DMS79 (cell line): ENCODE results near the gene BOD1L1.

Experiments
- DNase-seq: peaks from one replicate; lab custom pipeline; 2025; lab: John Stamatoyannopoulos, UW

The BOD1L1 gene

DNA sequence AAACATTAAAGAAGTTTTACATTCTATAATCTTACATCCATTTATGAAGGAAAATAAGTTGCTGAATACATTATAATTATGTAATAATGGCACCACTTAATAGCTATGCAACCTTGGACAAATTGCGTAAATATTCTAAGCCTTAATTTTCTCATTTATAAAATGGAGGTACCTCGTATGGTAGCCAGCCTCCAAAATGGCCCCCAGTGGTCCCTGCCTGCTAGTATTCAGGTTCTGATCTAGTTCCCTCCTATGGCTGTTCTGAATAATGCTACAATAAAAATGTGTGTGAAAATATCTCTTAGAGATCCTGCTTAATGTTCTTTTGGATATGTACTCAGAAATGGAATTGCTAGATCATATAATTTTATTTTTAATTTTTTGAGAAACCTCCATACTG, 72.2 kb downstream of the BOD1L1 start:
- no peak for DNase-seq

DNA sequence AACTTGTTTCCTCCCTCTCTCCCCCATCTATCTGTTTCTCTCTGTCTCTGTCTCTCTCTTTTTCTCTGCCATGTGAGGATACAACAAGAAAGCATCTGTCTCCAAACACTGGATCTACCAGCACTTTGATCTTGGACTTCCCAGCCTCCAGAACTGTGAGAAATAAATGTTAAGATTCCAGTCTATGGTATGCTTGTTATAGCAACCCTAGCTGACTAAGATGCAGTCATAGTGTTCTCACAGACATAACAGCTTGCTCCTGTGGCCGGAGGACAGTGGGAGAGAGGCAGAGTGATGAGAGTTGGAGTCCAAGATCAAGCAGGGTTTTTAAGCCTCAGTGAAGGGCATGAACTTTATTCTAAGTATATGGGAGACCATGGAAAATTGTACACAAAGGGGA, 74.4 kb downstream of the BOD1L1 start:
- DNase-seq, result no peak

DNA sequence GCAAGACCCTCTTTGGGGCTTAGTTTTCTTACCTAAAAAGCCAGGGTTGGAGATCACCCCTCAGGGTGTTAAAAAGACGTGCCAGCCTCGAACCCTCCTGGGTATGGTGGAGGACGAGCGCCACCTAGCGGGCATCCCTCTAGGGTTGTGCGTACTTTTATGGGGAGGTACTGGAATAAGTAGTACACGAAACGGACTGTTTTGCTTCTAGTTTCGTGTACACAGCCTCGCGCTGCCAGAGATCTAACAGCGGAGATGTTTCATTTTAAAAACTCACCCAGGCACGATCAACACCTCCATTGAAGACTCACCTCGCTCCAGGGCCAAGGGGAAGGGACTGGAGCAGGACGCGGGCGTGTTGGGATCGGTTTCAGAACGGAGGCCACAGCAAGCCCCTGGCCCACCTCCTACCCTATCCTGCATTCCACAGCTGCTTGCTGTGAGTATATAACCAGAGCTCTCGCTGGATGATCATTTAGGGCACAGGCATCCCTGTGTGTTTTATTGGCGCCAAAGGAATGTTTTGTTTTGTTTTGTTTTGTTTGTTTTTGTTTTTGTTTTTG, 78.5 kb downstream of the BOD1L1 start:
- peak; percentile 37 for DNase-seq

DNA sequence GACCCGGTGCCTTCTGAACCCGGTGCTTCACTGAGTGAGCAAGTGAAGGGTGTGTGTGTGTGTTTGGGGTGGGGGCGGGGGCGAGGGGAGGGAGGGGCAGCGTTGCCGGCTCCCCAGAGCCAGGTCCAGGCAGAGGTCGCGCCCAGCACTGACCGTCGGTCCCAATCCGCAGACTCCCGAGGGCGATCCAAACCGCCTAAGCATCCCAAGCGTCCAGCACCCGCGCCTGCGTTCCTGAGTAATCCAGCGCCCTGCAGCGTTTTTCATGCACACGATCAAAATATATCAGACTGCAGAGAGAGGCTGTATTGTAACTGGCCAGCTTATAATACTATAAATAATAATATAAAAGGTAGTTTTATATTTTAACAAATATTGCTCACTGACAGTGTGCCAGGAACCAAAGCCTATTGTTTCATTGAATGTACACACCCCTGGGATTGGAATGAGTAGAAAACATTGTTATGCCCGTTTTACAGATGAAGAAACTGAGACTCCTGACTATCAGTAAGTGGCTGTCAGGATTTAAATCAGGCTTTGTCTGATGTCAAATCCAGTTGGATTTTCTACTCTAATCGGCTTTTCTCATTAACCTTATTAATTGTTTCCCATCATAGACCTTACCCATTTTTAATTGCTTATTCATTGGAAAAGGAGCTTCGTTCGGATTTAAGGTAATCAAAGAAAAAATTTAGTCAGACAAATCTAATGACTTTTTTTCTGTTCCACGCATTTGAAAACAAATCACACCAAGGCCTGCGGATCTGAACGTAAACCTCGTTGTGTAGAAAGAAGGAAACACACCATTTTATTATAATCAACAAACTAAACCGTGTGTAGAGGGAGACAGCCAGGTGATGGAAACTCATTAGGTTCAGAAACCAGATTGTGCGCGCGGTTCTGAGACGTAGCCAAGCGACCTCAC, 79.2 kb downstream of the BOD1L1 start:
- DNase-seq, result no peak

DNA sequence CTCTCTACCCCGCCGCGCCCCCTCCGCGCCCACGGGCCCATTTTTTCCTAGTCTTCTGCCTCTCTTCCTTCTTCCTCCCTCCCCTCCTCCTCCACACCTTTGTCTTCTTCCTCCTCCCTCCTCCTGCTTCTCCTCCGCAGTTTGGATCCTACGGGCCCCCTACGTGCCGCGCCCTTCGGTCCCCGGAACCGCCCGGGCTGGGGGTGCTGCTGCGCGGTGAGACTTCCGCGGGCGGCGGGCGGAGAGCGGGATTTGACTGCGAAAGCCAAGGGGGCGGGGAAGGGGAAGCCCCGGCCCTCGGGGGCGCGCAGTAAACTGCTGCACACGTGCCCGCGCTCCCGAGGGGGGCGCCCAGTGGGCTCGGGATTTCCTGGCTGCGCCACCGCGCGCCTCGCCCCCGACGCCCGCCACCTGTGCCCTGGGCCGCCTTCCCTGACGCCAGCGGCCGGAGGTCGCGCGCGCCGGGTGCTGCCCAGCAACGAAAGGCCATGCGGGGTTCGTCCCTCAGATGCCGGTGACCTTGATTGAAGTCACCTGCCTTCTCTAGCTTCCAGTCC, 80.0 kb downstream of the BOD1L1 start:
- DNase-seq, result no peak

DNA sequence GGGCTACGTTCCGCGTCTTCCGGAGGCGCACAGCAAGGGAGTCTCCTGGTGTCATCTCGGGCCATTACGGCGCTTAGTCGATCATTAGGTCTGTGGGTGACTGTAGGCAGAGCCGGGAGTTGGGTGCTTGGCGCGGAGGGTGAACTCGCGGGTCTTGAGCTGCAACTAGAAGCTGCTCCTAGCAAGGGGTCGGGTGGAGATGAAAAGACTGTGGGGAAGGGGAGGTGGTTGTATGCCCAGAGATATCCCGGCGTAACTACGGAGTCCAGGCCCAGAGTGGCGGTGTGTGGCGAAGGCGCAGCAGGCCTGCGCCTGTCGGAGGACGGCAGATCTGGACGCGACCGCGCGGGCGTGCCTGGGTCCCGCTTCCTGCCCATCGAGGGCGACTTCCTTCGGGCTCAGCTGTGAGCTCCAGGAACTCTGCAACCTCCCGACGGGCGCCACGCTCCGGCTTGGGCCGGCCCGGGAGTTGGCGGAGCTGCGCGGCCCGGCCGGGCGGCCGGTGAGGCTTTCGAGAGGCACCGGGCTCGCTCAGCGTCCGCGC, 80.5 kb downstream of the BOD1L1 start:
- DNase-seq, result no peak

DNA sequence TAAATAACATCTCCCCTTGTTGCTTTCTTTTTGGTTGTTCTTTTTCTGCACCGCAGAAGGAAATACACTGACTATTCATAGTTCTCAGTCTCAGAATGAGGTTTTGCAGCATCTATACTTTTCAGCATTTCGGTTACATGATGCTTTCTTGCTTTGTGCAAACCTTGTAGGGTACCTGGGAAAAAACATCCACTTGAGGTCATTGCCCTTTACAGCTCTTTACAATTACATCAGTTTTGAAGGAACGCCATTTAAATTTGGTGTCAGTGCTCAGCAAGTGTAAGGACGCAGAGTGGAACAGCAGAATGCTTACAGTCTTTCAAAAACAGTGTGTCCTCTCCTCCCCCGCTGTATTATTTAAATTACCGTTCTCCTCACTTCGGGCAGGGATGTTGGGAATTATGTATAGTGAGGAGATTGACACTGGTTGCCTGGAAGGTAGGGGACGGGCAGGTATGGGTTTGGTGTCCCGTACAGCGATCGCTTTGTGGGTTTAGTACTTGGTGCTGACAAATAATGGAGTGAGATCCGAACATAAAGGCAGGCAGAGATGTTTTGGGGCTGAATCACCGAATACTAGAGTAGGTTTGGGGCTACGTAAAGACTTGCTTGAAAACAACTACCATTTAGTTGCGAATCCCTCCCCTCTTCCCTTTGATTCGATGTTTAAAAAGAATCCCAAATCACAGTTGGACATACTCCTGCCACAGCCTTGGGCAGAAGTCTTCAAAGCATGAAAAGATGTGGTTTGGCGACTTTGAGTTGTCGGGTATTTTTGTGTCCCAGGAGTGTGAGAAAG, 81.2 kb downstream of the BOD1L1 start:
- no peak for DNase-seq

DNA sequence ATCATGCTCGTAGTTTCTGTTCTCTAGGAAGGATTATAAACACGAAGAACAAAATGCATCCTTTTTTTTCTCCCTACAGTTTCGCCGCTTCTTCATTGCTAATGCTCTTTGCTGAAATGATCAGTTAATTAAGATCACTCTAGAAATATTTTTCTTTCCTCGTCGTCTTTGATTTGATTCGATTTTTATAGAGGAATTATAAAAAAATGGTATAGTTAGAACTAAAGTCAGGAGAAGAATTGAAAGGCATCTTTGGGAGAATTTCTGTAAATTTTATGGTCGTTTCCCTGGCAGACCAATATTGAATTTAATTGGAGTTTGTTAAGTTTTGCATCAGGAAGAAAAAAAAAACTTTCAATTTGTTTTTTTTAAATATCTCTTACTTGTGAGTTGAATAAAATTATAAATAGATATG, 82.1 kb downstream of the BOD1L1 start:
- no peak for DNase-seq

DNA sequence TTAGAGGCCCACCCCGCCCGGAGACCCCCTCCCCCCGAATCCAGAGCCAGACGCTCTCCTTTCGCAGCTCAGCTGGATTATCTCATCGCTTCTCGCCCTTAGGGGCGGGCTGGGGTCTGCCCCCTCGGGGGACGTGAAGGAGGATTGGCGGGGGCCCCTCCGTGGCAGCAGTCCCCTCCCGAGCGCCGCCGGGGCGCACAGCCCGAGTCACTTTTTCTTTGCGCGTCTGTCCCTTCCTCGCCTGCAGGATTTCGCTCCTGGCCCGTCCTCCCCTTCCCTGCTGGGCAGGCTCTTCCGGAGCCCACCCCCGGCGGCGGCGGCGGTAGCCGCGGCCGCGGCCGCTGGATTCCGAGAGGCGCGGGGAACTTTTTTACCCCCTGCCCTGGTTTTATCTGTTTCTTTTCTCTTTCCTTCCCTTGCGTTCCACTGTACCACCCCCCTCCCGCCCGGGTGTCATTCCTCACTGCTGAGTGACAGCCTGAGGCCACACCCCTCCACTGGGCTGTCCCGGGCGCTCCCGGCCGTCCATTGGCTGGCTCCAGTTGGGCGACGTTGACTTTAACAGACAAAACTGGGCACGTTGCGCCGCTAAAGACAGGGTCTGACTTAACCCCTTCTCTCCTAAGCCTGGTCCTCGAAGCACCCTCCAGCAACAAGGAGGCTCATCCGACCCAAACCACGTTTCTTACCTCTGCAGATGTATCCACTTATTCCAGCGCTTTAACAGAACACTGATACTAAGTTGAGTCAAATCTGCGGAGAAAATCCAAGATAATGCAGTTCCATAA, 82.7 kb downstream of the BOD1L1 start:
- peak; percentile 20 for DNase-seq

DNA sequence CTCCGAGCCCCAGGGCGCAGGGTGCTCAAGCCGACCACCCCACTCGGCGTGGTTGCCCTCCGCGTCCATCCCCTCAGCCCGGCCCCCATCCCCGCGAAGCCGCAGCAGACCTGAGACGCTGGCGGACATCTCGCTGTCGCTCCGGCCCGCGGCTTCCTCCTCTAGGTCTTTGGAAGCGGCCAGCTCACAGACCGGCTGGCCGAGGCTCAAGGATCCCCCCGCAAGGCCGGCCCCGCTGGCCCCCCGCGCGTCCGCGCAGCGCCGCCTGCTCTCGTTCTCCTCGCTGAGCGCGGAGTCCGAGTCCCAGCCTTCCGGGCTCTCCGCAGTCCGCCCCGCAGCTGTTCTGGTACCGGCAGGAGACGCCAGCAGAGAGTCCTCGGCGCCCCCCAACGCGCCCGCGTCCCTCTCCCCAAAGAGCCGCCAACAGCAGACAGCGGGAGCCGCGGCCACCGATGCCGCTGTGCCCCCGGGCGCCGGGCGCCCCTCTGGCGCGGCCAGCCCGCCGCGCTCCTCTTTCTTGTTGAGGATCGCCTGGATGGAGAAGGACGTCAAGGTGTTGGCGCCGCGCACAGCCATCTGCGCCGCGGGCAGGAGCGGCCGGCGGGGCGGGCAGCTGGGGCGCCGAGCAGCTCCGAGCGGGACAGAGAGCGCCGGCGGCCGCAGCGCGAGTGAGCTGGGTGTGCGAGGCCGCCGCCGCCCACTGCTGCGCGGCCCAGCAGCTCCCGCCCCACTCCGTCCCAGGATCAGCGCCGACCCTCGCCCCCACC, 83.5 kb downstream of the BOD1L1 start, which contains the start of gene NKX3-2:
TSS of gene NKX3-2 (minus strand) at position 670 of the 767 bp plus-strand sequence. CDS start at position 576, 94 bp downstream.
- DNase-seq, result no peak

DNA sequence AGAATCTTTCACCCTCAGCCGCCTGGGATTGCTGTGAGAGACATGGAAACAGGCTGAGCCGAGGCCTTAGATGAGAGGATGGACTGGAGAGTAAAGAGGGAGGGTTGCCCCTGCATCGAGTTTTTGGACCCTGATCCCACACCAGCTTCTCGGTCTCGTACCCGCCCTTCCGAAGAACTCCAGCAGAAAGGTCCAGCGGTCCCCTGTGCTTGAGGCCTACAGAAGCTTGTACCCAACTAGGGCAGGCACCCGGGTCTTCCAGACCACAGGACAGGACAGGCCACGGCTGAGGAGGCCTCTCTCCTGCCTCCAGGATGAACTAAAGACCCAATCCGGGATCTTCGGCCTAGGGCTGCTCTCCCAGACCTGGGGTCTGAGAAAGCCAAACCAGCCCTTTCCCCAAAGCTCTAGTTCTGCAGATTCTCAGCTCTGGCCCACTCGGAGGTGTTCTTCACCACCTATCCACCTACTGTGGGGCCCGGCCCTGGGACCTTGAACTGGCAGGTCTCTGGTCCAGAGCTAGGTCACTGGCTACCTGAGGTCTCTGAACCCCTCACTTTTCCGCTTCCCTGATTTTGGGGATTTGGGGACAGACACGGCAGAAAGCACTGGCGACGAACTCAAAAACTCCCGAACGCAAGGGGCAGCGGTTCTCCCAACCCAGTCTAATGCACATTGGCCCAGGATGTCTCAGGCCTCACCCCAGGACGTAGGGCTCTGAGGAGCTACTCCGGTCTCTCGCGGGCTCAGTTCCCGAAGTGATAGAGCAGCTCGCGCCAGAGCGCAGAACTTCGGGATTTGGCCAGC, 84.3 kb downstream of the BOD1L1 start:
- no peak for DNase-seq

DNA sequence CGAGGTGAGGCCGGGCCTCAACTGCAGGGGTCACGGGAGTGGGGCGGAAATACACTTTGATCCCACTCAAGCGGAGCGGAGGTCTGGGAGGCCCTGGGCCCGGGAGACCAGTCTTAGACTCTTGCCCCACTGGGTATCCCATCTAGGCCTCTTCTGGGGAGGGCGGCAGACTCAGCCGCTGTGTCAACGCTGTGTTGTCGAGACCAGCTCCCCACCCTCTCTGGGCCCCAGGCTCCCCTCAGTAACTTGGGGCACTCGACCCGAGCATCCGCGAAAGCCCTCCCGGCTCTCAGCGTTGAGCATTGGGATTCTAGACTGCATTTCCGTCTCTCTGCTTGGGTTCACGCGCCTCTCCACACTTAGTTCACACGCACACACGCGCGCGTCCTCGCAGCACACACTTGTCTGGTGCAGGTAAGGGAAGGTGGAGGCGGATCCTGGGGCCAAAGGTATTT, 84.9 kb downstream of the BOD1L1 start:
- DNase-seq, result no peak

DNA sequence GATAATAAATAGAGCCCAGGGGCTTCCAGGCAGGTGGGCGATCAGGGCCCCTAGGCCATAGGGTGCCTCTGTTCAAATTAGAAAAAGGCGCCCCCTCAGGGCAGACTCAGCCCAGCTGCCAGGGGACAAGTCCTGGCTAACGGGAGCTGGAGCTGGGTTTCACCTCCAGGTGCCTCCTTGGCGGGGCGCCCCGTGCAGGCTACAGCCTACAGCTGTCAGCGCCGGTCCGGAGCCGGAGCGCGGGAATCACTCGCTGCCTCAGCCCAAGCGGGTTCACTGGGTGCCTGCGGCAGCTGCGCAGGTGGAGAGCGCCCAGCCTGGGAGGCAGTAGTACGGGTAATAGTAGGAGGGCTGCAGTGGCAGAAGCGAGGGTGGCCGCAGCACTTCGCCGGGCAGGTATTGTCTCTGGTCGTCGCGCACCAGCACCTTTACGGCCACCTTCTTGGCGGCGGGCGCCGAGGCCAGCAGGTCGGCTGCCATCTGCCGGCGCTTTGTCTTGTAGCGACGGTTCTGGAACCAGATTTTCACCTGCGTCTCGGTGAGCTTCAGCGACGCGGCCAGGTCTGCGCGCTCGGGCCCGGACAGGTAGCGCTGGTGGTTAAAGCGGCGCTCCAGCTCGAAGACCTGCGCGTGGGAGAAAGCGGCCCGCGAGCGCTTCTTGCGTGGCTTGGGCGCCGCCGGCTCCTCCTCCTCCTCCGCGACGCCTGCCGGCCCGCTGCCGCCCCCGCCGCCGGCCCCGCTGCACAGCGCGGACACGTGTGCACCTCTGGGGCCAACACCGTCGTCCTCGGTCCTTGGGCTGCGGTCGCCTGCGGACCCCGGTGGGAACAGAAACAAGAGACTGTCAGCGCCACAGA, 85.6 kb downstream of the BOD1L1 start:
- no peak for DNase-seq

DNA sequence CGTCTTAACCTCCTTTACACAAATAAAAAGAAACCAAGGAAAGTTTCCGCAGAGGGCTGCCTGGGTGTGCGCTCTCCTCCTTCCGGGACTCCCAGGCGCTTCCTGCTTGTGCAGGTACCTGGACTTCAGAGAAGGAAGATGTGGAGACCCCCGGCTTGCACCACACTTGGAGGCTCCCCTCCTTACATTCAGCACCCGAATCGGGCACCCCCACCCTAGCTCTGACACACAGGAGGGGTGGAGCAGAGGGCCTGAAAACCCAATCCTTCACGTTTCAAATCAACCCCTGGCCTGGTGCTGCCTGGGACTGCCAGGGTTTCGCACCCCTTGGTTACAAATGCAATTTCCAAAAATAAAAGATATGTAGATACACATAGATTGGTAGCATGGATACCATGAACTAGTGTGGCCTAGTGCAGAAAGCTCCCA, 86.3 kb downstream of the BOD1L1 start:
- no peak for DNase-seq

DNA sequence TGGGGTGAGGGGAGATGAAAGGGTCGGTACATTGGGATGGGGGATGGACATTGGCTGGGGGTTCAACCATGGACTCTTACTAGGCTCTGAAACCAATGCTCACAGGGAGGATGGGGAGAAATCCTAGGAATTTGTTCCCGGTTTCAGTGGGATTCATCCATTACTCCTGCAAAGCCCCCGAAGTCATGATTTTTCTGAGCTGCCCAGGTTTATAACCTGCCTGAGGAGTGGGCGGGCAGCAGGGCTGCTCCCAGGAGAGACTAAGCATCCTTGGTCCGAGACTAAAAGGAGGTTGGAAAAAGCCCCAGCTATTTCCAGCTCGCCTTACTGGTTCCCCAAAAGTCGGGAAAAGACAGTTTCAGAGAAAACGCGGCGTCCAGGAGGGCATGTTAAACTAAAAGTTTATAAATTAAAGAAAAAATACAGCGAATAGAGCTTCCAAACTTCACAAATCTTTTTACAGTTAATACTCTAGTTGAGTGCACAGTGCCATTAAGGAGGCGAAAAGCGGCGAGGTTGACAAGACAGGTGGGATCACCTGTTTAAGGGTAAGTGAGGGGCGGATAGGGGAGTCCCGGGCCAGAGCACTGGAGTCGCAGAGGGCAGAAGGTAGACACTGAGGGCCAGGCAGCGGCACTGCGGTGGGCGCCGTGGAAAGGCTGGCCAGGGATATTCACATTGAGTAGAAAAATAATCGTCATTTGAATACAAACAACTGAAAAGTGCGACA, 86.9 kb downstream of the BOD1L1 start:
- no peak for DNase-seq

DNA sequence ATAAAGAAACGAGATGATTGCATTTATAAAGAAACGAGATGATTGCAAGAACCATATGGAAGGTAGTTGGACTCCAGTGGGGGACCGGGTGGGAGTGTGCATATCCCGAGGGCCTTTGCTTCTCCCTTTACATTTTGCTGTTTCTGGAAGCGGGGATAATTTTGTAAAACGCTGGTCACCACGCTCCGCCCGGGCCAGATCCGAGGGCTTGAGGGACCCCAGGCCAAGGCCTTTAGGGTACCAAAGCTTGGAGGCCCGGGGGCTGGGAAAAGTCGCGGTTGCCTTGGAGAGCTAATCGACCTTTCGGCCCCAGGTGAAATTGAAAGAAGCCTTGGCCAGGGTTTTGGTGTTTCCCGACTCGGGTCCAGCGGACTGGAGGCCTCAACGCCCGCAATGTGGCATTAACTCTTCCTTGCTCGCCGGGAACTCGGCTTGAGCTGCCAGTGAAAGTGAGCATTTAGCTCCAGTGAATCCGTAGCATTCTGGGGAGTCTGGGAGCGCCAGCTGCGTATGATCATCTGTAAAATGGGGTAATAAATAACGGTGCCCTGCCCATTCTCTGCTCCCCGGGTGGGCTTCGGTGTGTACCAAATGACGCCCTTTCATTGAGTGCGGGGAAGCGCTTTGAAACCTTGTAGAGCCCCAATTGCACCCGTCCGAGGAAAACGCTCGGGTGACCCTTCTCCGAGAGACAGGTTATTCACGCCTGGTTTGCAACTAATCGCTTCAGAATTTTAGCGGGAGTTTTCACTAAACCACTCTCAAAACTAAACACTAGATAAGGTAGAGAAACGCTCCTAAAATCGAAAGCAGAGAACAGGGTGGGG, 87.7 kb downstream of the BOD1L1 start:
- DNase-seq, result no peak
